GM21825 (cell line): ENCODE data around the gene PLEKHO1.

Experiments
- ATAC-seq: cut with Tn5 transposase; IDR thresholded peaks from one replicate; pipeline ENCODE4 v1.9.1; 2021; ENCODE audit warnings: mild to moderate bottlenecking, moderate library complexity; ENCODE audit not compliant: unreplicated experiment

PLEKHO1 gene

DNA sequence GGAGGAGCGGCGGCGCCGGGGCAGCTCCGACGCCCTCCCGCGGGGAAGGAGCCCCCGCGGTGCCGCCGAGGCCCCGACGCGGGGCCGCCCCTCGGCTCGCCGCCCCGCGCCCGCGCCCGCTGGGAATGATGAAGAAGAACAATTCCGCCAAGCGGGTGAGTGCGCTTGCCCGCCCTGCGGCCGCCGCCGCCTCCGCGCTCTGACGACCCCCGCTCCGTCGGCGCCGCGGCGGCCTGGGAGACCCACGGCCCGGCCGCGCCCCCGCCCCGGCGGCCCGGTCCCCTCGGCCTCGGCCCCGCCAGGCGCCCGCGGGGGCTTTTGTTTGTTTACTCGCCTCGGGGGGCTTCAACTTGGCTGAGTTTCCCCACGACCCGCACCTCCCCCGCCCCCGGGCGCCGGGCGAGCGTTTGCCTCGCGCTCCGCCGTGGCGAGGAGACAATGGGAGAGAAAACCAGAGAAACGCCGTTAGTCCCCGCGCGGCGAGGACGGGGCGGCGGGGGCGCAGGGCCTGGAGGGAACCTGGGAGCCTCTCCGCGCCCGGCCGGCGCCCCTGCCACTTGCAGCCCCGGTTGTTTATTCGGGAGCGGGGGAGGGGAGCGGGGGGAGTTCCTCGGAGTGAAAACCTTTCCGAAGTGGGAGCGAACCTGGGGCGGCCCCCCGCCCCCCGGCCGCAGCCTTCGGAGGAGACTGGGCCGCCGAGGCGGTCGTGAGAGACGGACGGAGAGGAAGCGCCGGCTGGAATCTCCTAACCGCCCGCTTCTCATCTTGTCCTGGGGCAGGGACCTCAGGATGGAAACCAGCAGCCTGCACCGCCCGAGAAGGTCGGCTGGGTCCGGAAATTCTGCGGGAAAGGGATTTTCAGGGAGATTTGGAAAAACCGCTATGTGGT is 661 bp downstream of the PLEKHO1 start:
- peak; percentile 11 for ATAC-seq

DNA sequence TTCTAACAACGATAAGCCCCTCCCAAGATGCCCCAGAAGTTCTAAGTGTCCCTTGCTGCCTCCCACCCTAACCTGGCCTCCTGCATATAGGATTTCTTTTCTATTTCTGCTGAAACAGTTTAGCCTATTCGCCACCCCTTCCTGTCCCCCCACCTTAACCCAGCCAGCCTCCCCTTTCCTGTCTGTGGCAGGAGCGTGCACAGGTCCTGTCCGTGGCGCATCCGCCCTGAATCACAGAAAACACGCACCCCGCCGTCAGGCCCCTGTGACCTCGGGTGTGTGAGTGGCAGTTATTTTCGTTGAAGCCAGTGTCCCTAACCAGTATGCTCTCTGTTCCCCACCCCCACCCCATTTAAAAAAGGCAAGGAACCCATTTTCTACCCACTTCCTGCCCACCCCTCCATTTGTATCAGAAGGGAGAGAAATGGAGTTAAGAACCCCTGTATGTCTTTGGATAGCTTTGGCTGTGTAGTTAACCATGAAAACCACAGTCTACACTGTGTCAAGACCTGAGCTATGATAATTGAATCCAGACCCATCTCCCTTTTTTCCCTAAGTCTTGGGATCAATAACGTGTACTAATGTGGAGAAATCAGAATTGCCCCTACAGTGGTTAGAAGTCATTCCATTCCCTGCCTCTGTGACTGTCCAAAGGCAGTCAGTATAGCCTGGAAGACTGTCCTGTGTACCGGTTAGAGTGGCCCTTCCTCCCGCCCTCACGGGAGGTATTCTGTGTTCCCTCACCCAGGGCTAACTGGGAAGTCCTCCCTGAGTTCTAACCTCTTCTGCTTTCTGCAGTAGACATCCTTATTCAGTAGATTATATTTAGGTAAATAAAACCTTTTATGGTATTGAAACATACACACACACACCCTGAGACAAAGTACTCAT is 1.8 kb downstream of the PLEKHO1 start:
- ATAC-seq = no peak

DNA sequence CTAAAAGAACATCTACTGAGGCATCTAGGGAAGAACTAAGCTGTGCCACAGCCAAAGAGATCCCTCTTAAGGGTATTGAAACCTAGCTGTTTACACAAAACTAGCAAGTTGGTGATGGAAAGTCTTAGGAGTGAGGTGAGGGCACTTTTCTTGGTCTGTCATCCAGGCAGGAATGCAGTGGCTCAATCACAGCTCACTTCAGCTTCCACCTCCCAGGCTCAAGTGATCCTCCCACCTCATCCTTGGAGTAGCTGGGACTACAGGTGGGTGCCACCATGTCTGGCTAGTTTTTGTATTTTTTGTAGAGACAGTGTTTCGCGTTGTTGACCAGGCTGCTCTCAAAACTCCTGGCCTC is 2.4 kb downstream of the PLEKHO1 start:
- no peak for ATAC-seq

DNA sequence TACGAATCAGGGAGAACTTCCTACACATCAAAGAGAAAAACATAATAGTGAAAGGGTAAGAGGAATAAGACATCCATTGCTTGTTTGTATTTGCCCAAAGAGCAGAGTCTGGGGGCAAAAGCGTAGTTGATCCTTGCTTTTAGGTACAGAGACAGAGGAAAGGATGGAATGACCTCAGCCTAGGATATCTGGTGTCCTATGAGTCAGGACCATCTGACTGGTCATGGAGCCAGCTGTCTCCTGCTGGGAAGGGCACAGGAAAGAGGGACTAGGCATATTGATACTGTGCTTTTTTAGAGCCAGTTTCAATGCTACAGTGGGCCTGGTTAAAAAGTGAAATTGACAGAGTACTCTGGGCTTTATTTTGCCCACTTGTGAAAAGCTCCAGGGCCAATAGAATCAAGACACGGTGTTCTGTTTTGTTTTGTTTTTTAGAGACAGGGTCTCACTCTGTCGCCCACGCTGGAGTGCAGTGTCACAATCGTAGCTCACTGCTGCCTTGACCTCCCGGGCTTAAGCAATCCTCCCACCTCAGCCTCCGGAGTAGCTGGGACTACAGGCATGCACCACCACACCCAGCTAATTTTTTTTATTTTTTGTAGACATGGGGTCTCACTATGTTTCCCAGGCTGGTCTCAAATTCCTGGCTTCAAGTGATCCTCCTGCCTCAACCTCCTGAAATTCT is 3.2 kb downstream of the PLEKHO1 start:
- ATAC-seq = no peak

DNA sequence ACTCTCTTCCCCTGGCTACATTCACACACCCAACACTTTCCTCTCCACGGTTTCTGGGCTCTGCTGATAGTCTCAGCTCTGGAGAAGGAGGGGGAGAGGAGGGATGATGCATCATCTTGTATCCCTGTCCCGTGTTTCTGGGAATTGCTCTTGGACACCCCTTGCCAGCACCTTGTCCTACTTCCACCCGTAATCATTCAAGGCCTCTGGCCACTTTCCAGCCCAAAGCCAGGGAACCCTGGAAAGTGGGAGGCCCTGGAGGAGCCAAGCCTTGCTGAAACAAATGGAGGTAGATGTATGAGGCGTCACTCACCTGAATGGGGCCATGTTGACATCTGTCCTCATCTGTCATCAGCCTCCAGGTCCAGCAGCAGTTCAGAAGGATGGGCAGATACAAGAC is 4.4 kb downstream of the PLEKHO1 start:
- no peak for ATAC-seq

DNA sequence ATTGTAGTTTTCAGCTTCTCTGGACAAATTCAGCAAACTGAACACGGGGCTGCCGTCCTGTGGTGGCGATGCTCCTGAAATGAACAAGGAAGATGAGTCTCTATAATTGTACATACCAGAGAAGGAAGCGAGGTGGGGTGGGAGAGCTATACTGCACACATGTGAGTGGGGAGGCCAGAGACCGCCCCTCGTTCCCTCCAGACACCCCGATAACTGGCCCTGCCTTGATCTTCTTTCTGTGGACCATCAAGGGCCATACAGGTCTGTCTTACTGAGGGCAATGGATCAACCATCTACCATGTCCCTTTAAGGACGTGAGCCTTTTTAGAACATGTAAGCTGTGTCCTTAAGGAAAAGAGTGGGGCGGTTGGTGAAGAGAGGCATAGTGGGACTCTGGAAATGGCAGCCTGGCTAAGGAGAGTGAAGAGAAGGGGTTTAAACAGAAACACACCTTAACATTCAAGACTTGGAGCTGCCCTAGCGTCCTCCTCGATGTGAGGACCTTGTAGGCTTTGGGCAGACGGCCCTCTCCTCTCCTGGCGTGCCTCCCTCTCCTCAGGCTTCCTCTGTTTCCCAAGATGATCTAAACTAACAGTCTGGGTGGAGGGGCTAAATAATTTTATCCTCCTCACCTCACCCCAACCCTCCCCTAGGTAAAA is 5.8 kb downstream of the PLEKHO1 start:
- ATAC-seq = no peak

DNA sequence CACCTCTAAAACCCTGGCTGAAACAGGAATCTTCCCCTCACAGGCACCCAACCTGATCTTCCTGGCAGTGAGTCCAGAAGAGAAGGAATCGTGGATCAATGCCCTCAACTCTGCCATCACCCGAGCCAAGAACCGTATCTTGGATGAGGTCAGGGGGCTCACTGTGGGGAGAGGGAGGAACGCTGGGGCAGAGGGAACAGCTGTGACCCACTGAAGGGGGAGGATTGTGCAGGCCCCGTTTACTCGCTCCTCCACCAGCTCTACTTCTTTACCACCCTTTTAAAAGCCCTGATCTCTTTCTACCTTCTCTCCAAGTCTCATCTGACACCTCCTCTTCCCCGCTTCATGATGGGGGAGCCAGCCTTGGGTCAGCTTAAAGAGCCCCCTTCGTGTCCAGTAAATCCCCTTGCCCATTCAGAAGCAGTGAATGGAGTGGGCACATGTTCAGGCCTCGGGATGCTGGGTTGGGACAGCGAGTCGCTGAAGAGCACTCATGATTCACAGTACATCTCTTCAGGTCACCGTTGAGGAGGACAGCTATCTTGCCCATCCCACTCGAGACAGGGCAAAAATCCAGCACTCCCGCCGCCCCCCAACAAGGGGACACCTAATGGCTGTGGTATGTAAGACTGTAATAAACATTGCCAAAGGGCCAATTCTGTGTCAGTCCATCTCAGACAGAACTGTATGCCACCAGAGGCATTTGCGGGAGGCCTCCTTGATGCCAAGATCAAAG is 7.3 kb downstream of the PLEKHO1 start:
- ATAC-seq = no peak

DNA sequence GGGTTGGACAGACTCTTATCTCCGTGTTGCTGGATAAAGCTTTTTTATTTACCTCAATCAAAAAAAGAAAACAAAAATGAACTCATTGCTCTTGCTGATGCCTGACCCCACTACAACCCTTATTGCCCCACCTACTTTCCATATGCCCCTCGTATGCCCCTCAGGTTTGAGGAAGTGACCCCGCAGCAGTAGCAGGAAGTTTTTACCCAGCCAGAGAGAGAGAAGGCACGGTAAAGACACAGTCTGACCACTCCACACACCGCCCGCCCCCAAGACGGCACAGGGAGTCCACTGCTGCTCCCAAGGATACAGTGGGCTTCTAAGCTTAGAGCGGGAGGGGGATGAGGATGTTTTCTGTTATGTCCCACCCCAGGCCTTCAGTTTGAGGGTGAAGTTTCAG is 9.8 kb downstream of the PLEKHO1 start:
- no peak for ATAC-seq

DNA sequence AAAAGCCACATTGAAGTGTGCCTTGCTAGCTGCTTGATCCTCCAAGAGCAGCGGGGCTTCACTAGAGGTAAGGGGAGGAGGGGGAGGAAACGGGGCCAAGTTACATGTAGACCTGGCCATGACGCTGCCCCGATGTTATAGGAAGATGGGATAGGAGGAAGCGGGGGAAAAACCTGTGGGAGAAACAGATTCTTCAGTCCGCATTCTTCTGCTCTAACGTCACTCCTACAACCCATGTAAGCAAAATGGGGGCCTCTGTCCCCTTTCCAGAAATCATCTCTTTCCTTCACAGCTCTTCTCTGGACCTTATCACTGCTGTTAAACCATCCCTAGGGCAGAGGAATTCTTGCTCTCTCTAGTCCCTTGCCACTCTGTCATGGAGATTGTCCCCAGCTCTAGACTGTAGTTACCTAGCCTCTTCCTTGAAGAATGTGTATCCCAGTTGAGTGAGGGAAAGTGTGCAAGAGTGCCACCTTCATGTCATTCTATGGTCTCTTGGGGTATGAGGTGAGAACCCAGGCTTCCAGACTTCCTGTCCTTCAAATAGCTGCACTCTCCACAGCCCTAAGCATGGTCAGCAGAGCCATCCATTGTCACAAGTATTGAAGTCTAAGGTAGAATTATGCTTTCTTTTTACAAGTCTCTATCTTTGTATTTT is 11.4 kb downstream of the PLEKHO1 start:
- ATAC-seq = no peak

DNA sequence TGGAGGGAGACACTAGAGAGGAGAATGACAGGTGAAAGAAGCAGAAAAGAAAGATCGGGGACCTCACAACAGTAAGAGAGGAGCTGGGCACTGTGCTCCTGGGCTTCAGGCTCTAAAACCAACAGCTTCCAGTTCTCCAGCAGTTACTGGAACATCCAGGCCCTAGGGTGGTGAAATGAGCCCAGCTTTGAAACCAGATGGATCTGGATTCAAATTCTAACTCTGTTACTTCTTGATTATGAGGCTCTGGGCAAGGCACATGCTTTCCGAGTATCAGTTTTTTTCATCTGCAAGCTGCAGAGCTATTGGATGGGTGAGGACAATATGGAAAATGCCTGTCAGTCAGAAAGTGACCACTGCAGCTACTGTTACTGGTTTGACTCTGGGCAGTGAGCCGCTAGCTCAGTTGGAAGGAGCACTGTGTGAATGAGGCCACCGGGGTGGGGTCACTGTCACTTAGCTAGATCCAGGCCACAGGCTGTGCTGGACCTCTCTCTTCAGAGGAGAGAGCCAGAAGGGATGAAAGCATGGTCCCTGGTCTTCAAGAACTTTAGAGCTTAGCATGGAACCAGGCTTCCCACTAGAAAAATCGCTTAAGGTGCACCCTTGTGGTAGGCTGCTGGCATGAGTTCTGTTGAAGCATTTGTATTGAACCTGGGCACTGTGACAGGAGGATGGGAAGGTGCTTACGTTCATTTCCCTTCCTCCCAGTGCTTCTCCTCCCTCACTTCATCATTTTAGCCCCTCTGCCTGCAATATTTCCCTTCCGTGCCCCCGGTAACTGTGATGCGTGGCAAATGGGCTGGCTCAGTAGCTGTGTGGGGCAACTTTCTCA is 12.2 kb downstream of the PLEKHO1 start:
- no peak for ATAC-seq

DNA sequence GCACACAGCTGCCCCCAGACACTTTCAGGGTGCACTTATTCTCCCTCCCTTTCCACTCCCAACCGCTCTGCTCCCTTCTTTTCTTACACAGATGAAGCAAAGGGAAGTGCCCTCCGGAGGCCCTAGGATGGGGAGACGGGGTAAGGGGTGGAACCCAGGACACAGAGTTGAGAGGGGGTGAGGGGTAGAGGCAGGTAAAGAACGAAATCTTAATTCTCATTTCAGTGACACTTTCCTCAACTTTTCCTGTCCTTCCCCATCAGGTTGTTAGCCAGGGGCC is 12.8 kb downstream of the PLEKHO1 start:
- ATAC-seq = no peak

DNA sequence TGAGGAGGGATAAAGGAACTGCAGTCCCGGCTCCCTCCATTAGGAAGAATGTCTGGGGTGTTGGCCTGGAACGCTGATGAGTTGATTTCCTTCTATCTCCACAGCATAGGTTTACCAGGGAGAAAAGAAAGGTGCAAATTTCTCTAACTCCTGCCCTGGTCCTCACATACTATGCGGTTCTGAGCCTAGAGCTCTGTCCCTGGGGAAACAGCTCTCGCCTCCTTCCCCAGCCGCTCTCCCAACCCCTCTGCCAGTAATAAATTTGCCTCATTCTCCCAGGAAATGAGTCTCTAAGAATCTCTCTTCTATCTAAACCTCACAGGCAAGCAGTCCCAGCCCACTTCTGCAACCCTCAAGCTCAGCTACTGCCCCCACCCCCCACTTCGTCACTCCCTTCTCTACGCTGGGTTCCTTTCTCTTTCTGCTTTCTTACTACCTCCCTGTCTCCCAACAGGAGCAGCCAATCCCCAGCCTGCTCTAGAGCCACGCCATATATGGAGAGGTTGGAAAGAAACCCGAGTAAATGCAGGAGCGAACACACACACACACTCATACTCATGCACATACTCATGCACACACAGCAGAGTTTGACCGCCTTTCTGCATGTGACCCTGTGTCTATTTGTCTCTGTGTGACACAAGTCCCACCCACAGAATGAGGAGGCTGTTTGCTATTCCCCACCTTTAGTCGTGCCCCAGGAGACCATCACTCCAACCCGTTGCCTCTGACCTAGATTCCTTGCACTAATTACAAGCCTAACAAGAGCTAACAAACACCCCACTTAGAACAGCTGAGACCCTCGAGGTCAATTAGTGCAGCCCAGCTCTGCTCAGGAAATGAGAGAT is 13.4 kb downstream of the PLEKHO1 start:
- ATAC-seq = peak; percentile 36

DNA sequence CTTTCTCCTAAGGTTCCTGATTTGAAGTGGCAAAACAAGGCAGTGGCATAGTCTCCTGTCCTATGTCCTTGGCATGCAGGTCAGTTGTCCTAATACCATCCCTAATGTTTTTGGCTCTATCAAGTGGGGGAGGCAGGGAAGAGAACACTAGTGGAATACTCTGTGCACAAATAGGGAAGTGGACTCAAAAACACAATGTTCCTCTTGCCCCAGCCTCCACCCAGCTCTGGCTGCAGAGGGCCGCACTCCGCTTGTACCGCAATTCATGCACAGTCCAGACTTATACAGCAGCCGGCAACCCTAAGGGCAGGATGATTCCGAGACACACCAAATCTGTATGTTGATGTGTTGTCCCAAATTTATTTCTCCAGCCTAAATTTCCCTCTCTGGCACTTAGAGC is 14.5 kb downstream of the PLEKHO1 start:
- no peak for ATAC-seq

DNA sequence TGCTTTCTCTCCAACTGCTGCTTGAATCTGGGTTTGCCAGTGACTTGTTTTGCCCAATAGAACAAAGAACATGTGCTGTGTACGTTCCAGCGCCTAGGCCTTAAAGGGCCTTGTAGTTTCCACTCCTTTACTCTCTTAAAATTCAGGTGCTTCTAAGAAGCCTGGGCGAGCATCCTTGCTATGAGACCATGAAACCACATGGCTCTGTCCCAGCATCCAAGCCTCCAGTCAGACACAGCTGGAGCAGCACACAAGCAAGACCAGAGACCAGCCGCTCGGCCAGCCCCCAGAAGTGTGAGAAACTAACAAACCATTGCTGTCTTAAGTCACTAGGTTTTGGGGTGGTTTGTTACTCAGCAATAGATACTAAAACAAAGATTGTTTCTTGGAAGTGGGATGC is 15.1 kb downstream of the PLEKHO1 start:
- ATAC-seq = no peak

DNA sequence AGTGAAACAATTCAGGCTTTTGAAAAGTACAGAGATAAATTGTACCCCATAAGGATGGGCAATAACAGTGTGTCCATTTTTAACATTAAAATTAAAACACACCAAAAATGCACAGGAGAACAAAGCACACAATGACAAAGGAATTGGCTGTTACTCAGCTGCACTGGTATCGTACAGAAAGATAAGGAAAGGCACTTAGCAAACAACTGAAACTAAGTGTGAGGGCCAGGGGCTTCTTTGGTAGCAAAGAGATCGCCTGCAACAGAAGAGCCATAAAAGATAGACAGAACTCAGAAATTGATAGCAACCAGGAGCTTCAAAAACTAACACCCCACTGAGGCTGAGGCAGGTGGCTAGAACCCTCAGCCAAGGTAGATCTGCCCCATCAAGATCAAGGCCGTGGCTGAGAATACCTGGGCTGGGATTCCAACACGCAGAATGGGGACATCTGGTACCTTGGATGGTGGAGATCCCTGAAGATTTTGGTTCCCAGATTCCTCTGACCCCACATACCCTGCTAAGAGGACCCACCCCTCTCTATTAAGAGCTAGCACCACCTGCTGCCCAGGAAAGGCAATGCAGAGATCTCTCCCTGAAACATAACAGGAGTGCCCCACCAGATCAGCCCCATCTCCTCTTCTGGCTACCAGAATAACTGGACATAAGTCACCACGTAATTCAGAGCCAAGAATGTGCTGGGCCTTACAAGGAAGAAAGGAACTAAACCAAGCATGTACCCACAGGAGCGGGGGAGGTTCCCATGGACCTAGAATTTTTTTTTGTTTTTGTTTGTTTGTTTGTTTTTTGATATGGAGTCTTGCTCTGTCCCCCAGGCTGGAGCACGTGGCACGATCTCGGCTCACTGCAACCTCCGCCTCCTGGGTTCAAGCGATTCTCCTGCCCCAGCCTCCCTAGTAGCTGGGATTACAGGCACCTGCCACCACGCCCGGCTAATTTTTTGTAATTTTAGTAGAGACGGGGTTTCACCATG is 16.2 kb downstream of the PLEKHO1 start:
- no peak for ATAC-seq

DNA sequence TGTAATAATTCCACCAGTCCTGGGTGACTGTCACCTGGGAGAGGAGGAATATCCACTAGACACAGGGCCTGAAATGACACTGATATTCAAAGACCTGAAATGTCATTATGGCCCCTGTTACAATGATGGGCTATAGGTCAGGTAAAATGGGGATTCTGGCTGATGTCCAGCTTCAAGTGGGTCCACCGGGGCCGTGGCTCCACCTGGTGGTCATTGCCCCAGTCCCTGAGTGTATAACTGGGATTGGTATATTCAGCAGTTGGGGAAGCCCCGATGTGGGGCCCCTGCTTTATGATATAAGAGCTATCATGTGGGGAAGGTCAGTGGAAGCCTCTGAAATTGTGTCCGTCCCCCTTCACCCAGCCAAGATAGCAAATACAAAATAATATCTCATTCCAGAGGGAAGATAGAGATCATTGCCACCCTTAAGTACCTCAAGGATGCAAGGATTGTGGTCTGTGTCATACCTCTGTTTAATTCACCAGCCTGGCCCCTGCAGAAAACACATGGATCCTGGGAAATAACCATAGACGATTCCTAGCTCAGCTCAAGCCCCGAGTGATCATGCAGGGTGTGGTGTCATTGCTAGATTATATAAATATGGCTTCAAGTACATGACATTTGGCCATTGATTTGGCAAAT is 19.4 kb downstream of the PLEKHO1 start:
- ATAC-seq = no peak

DNA sequence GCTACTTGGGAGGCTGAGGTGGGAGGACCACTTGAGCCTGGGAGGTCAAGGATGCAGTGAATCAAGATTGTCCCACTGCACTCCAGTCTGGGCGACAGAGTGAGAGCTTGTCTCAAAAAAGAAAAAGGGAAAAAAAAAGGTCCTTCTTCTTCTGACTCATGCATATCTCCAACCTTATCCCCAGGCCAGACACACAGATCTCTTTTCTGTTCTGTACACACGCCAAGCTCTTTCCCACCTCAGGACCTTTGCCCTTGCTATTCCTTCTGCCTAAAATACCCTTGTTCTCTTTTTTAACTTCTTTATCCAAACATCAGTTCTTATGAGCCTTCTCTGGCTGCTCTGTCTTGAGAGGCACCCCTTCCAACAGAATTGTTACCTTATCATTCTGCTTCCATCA is 22.1 kb downstream of the PLEKHO1 start:
- ATAC-seq = no peak
